Duodenal mucosa (tissue), 2 donors: ENCODE results near the gene DMBT1.
"Not testable (repeated sequence)": the region's sequence is repeated elsewhere in the genome, so short reads cannot be mapped to it uniquely, and the experiment has no call there.

Experiments
- H3K27ac ChIP-seq: one replicate; pipeline ENCODE4 v1.7.0; 2013; ENCODE audit warnings: low read depth, low read length
- H3K27me3 ChIP-seq, 2 donors: one replicate each; pipeline ENCODE4 v1.7.0; 2013; ENCODE audit warnings: low read length in 2 of 2, control low read depth in 1 of 2; ENCODE audit not compliant: insufficient read depth in 2 of 2, control insufficient read depth in 1 of 2
- H3K36me3 ChIP-seq, 2 donors: one replicate each; pipeline ENCODE4 v1.7.0; 2013; ENCODE audit warnings: low read length in 2 of 2, control low read depth in 1 of 2; ENCODE audit not compliant: insufficient read depth in 2 of 2, control insufficient read depth in 1 of 2
- H3K4me1 ChIP-seq, 2 donors: one replicate each; pipeline ENCODE4 v1.7.0; 2013; ENCODE audit warnings: low read length in 2 of 2, control low read depth in 1 of 2; ENCODE audit not compliant: insufficient read depth in 2 of 2, control insufficient read depth in 1 of 2
- H3K4me3 ChIP-seq, 2 donors: one replicate each; pipeline ENCODE4 v1.7.0; 2013; ENCODE audit warnings: low read length in 2 of 2, low read depth in 1 of 2
- H3K9ac ChIP-seq, 2 donors: one replicate each; pipeline ENCODE4 v1.7.0; 2013; ENCODE audit warnings: low read length in 2 of 2, low read depth in 1 of 2
- H3K9me3 ChIP-seq, 2 donors: one replicate each; pipeline ENCODE4 v1.7.0; 2013; ENCODE audit warnings: low read length in 2 of 2, control low read depth in 1 of 2; ENCODE audit not compliant: control insufficient read depth in 1 of 2

DMBT1 gene

DNA sequence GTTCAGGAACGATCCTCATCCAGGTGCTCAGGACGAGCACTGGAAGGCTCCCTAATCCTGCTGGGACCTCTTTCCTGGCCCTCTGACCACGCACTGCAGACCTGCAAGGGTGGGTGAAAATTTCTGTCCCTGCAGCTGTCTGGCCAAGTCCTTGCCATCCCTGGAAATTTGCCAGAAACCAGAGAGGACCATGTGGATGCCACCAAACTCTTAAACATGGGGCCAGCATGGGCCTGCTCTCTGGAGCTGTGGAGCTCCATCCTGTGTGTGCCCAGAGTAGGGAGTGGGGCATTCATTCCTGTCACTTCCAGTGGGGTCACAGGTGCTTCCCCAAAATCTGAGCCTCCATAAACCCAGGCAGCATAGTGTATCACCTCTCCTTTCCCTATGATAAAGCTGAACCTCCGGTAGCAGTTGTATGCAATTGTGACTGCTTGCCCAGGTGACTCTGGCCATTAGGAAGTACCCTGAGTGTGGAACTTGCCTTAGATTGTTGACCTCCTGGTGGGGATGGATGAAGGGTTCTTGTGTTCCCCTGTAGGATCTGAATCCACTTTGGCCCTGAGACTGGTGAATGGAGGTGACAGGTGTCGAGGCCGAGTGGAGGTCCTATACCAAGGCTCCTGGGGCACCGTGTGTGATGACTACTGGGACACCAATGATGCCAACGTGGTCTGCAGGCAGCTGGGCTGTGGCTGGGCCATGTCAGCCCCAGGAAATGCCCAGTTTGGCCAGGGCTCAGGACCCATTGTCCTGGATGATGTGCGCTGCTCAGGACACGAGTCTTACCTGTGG is 57.1 kb downstream of the DMBT1 start:
- Histone ChIP-seq H3K27me3 (no peaks in the 10 kb centered on the region), H3K36me3 (peaks cover 23 to 57% of the 10 kb centered on the region in 2 donors), H3K9me3 (no peaks in the 10 kb centered on the region), H3K9ac (no peak overlapping the region), H3K27ac (no peak overlapping the region), H3K4me3 (no peak overlapping the region), H3K4me1 (no peaks in the 10 kb centered on the region)

DNA sequence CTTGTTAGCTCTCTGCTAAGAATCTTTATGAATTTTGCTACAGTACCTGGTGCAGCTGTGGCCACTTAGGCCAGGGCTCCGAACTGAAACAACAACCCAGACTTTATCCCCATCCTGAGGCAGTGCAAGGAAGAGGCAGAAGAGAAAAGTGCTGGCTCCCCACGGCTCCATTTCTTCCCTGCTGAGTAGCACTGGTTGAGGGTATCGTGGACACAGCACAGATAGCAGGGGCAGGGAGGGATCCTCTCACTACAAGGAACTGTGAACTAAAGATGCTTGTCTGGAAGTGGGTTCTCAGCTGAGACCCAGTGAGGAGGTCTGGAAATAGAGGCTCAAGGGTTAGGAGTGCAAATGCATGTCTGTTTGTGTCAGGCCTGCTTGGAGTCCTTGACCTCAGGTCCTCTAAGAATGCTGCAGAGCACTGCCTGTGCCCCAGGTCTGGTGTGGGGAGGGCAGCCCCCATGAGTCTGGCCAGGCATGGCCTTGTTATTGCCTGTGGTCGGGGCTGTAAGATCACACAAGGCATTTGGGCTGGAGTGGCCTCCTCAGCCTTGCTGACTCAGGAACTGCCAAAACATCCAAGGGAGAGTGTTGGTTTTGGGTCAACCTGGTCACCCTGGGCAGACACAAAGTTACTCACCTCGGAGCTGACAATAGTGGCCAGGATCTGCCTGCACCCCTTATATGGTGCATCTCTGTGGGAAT is 58.1 kb downstream of the DMBT1 start:
- Histone ChIP-seq H3K9me3 (no peaks in the 10 kb centered on the region), H3K4me1 (no peaks in the 10 kb centered on the region), H3K9ac (no peak overlapping the region), H3K4me3 (no peak overlapping the region), H3K27ac (no peak overlapping the region), H3K36me3 (peaks cover 26 to 67% of the 10 kb centered on the region in 2 donors), H3K27me3 (no peaks in the 10 kb centered on the region)

DNA sequence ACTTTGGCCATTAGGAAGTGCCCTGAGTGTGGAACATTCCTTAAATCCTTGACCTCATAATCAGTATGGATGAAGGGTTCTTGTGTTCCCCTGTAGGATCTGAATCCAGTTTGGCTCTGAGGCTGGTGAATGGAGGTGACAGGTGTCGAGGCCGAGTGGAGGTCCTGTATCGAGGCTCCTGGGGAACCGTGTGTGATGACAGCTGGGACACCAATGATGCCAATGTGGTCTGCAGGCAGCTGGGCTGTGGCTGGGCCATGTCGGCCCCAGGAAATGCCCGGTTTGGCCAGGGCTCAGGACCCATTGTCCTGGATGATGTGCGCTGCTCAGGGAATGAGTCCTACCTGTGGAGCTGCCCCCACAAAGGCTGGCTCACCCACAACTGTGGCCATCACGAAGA is 60.4 kb downstream of the DMBT1 start:
- H3K4me1 ChIP-seq, H3K27ac ChIP-seq, H3K9ac ChIP-seq, H3K9me3 ChIP-seq, H3K27me3 ChIP-seq, H3K4me3 ChIP-seq: not testable (repeated sequence)
- H3K36me3 ChIP-seq = peaks cover 41 to 89% of the 10 kb centered on the region in 2 donors

DNA sequence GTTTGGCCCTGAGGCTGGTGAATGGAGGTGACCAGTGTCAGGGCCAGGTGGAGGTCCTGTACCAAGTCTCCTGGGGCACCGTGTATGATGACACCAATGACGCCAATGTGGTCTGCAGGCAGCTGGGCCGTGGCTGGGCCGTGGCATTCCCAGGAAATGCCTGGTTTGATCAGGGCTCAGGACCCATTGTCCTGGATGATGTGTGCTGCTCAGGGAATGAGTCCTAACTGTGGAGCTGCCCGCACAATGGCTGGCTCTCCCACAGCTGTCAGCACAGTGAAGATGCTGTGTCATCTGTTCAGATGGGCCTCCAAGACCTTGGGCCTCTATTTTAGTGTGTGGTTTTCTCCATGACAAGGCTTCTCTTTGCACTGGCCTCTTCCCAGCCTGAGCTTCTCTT is 64.0 kb downstream of the DMBT1 start:
- no peaks in the 10 kb centered on the region for H3K27me3 ChIP-seq
- no peaks in the 10 kb centered on the region for H3K4me1 ChIP-seq
- no peak overlapping the region for H3K4me3 ChIP-seq
- no peak overlapping the region for H3K27ac ChIP-seq
- no peaks in the 10 kb centered on the region for H3K9me3 ChIP-seq
- no peak overlapping the region for H3K9ac ChIP-seq
- H3K36me3 ChIP-seq = peaks cover 50 to 83% of the 10 kb centered on the region in 2 donors

DNA sequence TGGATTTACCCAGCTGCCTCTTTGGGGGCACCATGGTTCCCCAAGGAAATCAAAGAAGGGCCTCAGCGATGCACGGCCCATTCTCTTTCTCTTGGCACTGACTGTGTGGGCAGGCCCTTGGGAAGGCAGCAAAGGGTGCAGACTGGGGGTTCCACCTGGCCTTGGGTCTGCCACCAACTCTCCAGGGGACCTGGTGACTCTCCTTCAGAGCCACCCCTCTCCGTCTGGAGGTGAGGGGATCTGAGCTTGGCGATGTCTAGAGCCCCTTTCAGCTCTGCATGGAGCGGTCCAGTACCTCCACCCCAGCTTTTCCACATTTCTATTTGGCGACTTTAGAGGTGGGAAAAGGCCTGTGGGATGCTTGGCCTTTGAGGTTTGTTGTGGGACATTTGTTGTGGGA is 70.0 kb downstream of the DMBT1 start:
- H3K27me3 ChIP-seq = no peaks in the 10 kb centered on the region
- peaks cover 39 to 80% of the 10 kb centered on the region in 2 donors for H3K36me3 ChIP-seq
- H3K9me3 ChIP-seq = no peaks in the 10 kb centered on the region
- H3K27ac ChIP-seq = no peak overlapping the region
- H3K4me3 ChIP-seq = no peak overlapping the region
- H3K9ac ChIP-seq = no peak overlapping the region
- no peaks in the 10 kb centered on the region for H3K4me1 ChIP-seq

DNA sequence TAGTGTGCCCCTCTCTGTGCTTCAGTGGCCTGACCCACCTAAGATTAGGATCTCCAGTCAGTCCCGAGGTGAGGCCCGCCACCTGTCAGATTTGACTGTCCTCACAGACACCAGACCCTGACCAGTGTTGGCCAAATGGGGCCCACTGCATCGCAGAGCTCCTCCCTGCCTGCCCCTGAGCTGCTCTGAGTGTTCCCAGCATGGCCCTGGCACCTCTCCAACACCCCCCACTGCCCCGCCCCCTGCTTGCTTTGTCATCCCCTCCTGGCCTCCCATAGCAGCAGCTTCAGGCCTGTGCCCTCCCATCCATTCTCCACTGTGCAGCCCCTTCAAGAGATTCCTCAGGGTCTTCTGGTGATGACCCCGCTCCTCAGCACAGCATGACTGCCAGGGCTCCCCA is 71.5 kb downstream of the DMBT1 start:
- H3K27ac ChIP-seq = no peak overlapping the region
- H3K9me3 ChIP-seq = no peaks in the 10 kb centered on the region
- H3K9ac ChIP-seq = no peak overlapping the region
- H3K36me3 ChIP-seq = peaks cover 53 to 84% of the 10 kb centered on the region in 2 donors
- H3K27me3 ChIP-seq = no peaks in the 10 kb centered on the region
- no peaks in the 10 kb centered on the region for H3K4me1 ChIP-seq
- no peak overlapping the region for H3K4me3 ChIP-seq

DNA sequence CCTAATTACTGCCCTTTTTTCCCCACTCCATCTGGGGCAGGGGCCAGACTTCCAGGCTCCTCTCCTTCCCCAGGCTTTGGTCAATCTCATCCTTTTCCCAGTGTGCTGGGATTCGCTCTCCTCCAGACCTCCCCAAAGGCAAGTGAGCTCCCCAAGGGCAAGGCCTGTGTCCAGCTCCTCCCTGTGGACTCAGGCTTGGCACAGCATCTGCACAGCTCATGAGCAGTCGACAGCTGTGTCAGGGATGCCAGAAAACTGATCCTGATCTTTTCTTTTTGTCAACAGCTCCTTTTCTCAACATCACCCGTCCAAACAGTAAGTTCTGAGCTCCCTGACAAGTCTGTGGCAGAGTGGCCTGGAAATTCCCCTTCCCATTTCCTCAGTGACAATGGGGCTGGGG is 72.0 kb downstream of the DMBT1 start:
- H3K36me3 ChIP-seq = peaks cover 57 to 88% of the 10 kb centered on the region in 2 donors
- no peaks in the 10 kb centered on the region for H3K9me3 ChIP-seq
- no peak overlapping the region for H3K27ac ChIP-seq
- no peak overlapping the region for H3K9ac ChIP-seq
- H3K4me3 ChIP-seq = no peak overlapping the region
- H3K27me3 ChIP-seq = no peaks in the 10 kb centered on the region
- H3K4me1 ChIP-seq = peaks cover 0 to under 1% of the 10 kb centered on the region in 2 donors

DNA sequence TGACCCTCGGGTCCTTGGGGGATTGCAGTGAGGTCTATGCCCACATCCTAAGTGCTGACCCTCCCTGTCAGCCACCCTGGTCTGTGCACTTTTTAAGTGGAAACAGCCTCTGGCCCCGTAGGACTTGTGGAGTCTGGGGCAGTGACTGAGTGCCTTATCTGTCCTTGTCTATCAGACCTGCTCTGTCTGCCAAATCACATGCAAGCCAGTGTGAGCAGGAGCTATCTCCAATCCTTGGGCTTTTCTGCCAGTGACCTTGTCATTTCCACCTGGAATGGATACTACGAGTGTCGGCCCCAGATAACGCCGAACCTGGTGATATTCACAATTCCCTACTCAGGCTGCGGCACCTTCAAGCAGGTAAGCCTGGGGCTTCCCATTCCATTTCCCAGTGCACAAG is 76.4 kb downstream of the DMBT1 start:
- Histone ChIP-seq H3K4me1 (peaks cover 0 to 6% of the 10 kb centered on the region in 2 donors), H3K36me3 (peaks cover 57 to 90% of the 10 kb centered on the region in 2 donors), H3K9me3 (no peaks in the 10 kb centered on the region), H3K27me3 (no peaks in the 10 kb centered on the region), H3K4me3 (no peak overlapping the region), H3K27ac (no peak overlapping the region), H3K9ac (no peak overlapping the region)

DNA sequence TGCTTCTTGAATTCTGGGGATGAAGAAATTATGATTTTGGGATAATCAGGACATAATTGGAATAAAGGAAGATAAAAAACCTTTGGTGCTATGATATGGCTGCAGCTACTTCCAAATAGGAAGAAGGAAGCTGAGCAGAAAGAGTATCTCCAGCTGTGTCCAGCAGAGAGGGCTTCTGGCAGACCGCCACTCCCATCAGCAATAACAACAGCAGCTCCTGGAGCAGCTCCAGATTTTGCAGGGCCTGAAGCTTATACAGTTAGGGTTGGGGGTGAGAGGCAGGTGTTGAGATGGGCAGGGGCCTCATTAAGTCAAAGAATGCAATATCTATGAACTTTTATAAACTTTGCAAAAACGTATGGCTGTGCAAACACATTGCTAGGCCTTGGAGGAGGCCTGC is 76.8 kb downstream of the DMBT1 start:
- no peak overlapping the region for H3K27ac ChIP-seq

DNA sequence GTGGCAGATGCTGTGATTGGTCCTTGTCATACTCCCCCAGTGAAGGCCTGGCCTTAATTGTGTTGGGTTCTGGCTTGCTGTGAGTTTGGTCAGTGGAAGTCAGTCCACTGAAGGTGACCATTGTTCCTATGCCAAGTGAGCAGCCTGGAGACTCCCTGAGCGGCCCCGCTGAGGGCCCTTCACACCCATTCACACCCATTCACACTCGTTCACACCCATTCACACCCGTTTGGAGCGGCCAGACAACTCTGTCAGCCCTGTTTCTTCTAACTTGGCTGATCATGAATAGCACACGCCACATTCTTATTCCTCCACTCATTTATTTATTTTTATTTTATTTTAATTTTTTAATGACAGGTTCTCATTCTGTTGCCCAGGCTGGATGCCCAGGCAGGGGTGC is 77.6 kb downstream of the DMBT1 start:
- peaks cover 57 to 90% of the 10 kb centered on the region in 2 donors for H3K36me3 ChIP-seq
- no peaks in the 10 kb centered on the region for H3K9me3 ChIP-seq
- no peaks in the 10 kb centered on the region for H3K27me3 ChIP-seq
- H3K4me3 ChIP-seq = no peak overlapping the region
- no peak overlapping the region for H3K9ac ChIP-seq
- no peak overlapping the region for H3K27ac ChIP-seq
- H3K4me1 ChIP-seq = peaks cover 0 to 6% of the 10 kb centered on the region in 2 donors

More for the DNA sequence above, 76.8 kb downstream of the DMBT1 start:
- Histone ChIP-seq H3K9ac (no peak overlapping the region), H3K4me3 (no peak overlapping the region), H3K4me1 (peaks cover 0 to 6% of the 10 kb centered on the region in 2 donors), H3K36me3 (peaks cover 57 to 90% of the 10 kb centered on the region in 2 donors), H3K9me3 (no peaks in the 10 kb centered on the region), H3K27me3 (no peaks in the 10 kb centered on the region)
